GM23248 (cell line): ENCODE measurements around the gene PKD2. TPM values are rescaled to one million over a fixed set of nuclear protein-coding genes. Genes with fewer than 3 reads are reported as not detected.

ENCODE experiments used
- DNase-seq: peaks from one replicate; pipeline ENCODE4 v3.0.0-alpha.2; 2015
- H2AFZ ChIP-seq: fragments of 200-600 bp; sonication (generic); 2 replicates; pipeline ENCODE4 v1.6.1; 2016; ENCODE audit warnings: antibody characterized with exemption
- H3F3A ChIP-seq: fragments of 200-600 bp; sonication (generic); 2 replicates; pipeline ENCODE4 v1.6.1; 2016; ENCODE audit warnings: mild to moderate bottlenecking, antibody characterized with exemption, mixed run types; ENCODE audit not compliant: insufficient read depth
- H3K27ac ChIP-seq: fragments of 200-600 bp; sonication (generic); 2 replicates; pipeline ENCODE4 v1.5.1; 2016; ENCODE audit warnings: mild to moderate bottlenecking
- H3K27me3 ChIP-seq: fragments of 200-600 bp; sonication (generic); replicated peaks from 2 replicates; pipeline ENCODE4 v1.6.1; 2016; ENCODE audit warnings: mild to moderate bottlenecking; ENCODE audit not compliant: insufficient read depth
- H3K36me3 ChIP-seq: fragments of 200-600 bp; sonication (generic); 2 replicates; pipeline ENCODE4 v1.6.1; 2016; ENCODE audit warnings: low read depth, mild to moderate bottlenecking
- H3K4me1 ChIP-seq: fragments of 200-600 bp; sonication (generic); 2 replicates; pipeline ENCODE4 v1.6.1; 2016; ENCODE audit warnings: mild to moderate bottlenecking; ENCODE audit not compliant: insufficient read depth
- H3K4me2 ChIP-seq: fragments of 200-600 bp; sonication (generic); one replicate; pipeline ENCODE4 v1.6.1; 2016; ENCODE audit warnings: mild to moderate bottlenecking; ENCODE audit not compliant: unreplicated experiment
- H3K4me3 ChIP-seq: fragments of 200-600 bp; sonication (generic); 2 replicates; pipeline ENCODE4 v1.5.1; 2016; ENCODE audit warnings: mild to moderate bottlenecking
- H3K79me2 ChIP-seq: fragments of 200-600 bp; sonication (generic); 2 replicates; pipeline ENCODE4 v1.6.1; 2016; ENCODE audit warnings: mild to moderate bottlenecking; ENCODE audit not compliant: insufficient read depth
- H3K9ac ChIP-seq: fragments of 200-600 bp; sonication (generic); 2 replicates; pipeline ENCODE4 v1.6.1; 2016; ENCODE audit warnings: mild to moderate bottlenecking
- H3K9me2 ChIP-seq: fragments of 200-600 bp; sonication (generic); 2 replicates; pipeline ENCODE4 v1.6.1; 2016; ENCODE audit warnings: mixed run types, mild to moderate bottlenecking, moderate library complexity; ENCODE audit not compliant: insufficient read depth
- H3K9me3 ChIP-seq: fragments of 200-600 bp; sonication (generic); one replicate; pipeline ENCODE4 v1.6.1; 2017; ENCODE audit warnings: low read depth
- H4K20me1 ChIP-seq: fragments of 200-600 bp; sonication (generic); 2 replicates; pipeline ENCODE4 v1.6.0; 2016; ENCODE audit not compliant: insufficient read depth
- EZH2 ChIP-seq: fragments of 200-600 bp; sonication (generic); IDR thresholded peaks from 2 replicates; pipeline ENCODE4 v1.6.1; 2018; ENCODE audit warnings: antibody characterized with exemption, mild to moderate bottlenecking; ENCODE audit not compliant: insufficient read depth, poor library complexity, severe bottlenecking
- EZH2phosphoT487 ChIP-seq: fragments of 200-600 bp; sonication (generic); IDR thresholded peaks from 2 replicates; pipeline ENCODE4 v1.6.1; 2018; ENCODE audit warnings: antibody characterized with exemption, moderate library complexity, mild to moderate bottlenecking, low read depth; ENCODE audit not compliant: insufficient read depth
- WGBS, 2 experiments: methylation state at CpG; one replicate each; pipeline ENCODE4 v1.1.6; 2015 to 2017; ENCODE audit warnings: low lambda C conversion rate in 2 of 2, low coverage in 1 of 2; ENCODE audit errors: missing lambda C conversion rate in 2 of 2; 5-methylcytosine and 5-hydroxymethylcytosine counted together
- in situ Hi-C: fragments of 300-500 bp; cut with MboI; formaldehyde crosslinking; loops from 2 replicates; pipeline ENCODE4 v1.15.0; 2020
- polyA plus RNA-seq: library from polyadenylated mRNA; unstranded; fragments of >200 nt; fragmentation: Nextera tagmentation; extraction: Ambion mirVana; gene quantifications from 2 replicates; pipeline ENCODE4 v1.2.1, GENCODE V29; 2016
- total RNA-seq: library from RNA; depleted of rRNA; stranded (reverse); fragments of >200 nt; shearing (Covaris generic); gene quantifications from 2 replicates; pipeline ENCODE4 v1.2.3, GENCODE V29; 2014

Gene PKD2
- total and polyA plus RNA-seq, 2 experiments from 2014 or later = 35.0 to 125 TPM

DNA sequence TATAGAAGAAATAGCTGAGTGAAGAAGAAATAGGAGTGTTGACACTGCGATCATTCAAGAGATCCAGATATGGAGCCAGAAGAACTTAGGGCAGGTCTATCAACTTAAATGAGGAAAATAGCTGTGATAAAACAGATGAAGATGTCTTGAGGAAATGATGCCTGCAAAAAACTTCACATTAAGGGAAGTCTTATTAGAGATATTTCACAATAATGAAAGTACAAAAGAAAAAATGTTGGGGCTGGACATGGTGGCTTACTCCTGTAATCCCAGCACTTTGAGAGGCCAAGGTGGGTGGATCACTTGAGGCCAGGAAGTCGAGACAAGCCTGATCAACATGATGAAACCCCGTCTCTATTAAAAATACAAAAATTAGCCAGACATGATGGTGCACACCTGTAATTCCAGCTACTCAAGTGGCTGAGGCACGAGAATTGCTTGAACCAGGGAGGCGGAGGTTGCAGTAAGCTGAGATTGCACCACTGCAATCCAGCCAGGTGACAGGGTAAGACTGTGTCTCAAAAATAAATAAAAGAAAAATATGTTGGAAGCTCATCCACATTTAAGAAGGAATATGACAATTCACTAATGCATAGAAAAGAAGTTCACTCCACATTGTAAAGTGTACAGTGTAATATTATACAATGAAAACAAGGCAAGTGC, 56.3 kb downstream of the PKD2 start:
- 0 out of 2 replicates have a peak, but pooled peaks cover 4% of the 10 kb centered on the region for H3F3A ChIP-seq
- in situ Hi-C loops = loop anchor here (10.0 kb wide), 1 partner anchor 151 kb away; no protein-coding TSS in a partner anchor
- no peaks in the 10 kb centered on the region for H4K20me1 ChIP-seq
- DNase-seq = no peak
- H3K27ac ChIP-seq = no peak overlapping the region
- no peak overlapping the region for H3K9ac ChIP-seq
- TF ChIP-seq EZH2phosphoT487 (no peak), EZH2 (no peak)
- no peak overlapping the region for H2AFZ ChIP-seq
- H3K9me2 ChIP-seq = no peaks in the 10 kb centered on the region
- peaks cover 72% of the 10 kb centered on the region for H3K36me3 ChIP-seq
- no peaks in the 10 kb centered on the region for H3K9me3 ChIP-seq
- no peaks in the 10 kb centered on the region for H3K27me3 ChIP-seq
- H3K4me2 ChIP-seq = no peak overlapping the region
- WGBS, 2 experiments = 74 to 75% methylated on average over 5 of the region's 5 CpGs
- no peaks in the 10 kb centered on the region for H3K79me2 ChIP-seq
- H3K4me3 ChIP-seq = no peak overlapping the region
- H3K4me1 ChIP-seq = no peaks in the 10 kb centered on the region

DNA sequence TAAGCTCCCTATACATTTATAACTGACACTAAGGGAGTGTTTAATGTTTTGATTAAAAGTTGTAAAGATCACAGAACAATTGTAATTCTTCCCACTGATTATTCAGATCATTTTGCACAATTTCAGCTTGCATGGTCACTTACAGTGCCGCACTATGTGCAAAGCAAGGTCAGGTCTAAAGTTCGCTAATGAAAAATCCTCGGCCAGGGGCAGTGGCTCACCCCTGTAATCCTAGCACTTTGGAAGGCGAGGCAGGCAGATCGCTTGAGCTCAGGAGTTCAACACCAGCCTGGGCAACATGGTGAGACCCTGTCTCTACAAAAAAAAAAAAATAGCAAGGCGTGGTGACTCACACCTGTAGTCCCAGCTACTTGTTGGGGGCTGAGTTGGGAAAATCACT, 57.0 kb downstream of the PKD2 start:
- 98 to 99% methylated on average over 6 of the region's 6 CpGs for WGBS, 2 experiments
- H3K9me2 ChIP-seq = no peaks in the 10 kb centered on the region
- in situ Hi-C loops = loop anchor here (10.0 kb wide), 1 partner anchor 150 kb away; no protein-coding TSS in a partner anchor
- H3K9ac ChIP-seq = no peak overlapping the region
- no peak overlapping the region for H2AFZ ChIP-seq
- no peak overlapping the region for H3K27ac ChIP-seq
- DNase-seq = no peak
- no peak overlapping the region for H3K4me3 ChIP-seq
- no peaks in the 10 kb centered on the region for H3K27me3 ChIP-seq
- H3K9me3 ChIP-seq = no peaks in the 10 kb centered on the region
- no peak overlapping the region for H3K4me2 ChIP-seq
- no peak for TF ChIP-seq EZH2phosphoT487
- no peak for TF ChIP-seq EZH2
- H3K4me1 ChIP-seq = no peaks in the 10 kb centered on the region
- 0 out of 2 replicates have a peak, but pooled peaks cover 3% of the 10 kb centered on the region for H3F3A ChIP-seq
- no peaks in the 10 kb centered on the region for H3K79me2 ChIP-seq
- no peaks in the 10 kb centered on the region for H4K20me1 ChIP-seq
- peaks cover 70% of the 10 kb centered on the region for H3K36me3 ChIP-seq

DNA sequence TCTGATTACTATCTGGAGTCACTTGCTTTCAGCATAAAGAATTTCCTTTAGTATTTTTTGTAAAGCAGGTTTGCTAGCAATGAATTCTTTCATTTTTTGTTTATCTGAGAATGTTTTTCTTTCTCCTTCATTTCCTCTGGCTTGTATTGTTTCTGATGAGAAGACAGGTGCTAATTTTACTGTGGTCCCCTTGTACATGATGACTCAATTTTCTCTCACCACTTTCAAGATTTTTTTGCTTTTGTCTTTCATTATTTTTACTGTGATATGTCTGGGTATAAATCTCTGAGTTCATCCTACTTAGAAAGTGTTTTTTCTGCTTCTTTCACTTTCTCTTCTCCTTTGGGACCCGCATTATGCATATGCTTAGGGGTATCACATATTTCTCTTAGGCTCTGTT, 62.6 kb downstream of the PKD2 start:
- H3K27me3 ChIP-seq = no peaks in the 10 kb centered on the region
- no peak overlapping the region for H3K9ac ChIP-seq
- no peaks in the 10 kb centered on the region for H3F3A ChIP-seq
- H3K4me3 ChIP-seq = no peak overlapping the region
- DNase-seq = no peak
- H2AFZ ChIP-seq = no peak overlapping the region
- 89 to 95% methylated on average over 1 of the region's 1 CpG for WGBS, 2 experiments
- H3K4me2 ChIP-seq = no peak overlapping the region
- H4K20me1 ChIP-seq = no peaks in the 10 kb centered on the region
- H3K9me2 ChIP-seq = no peaks in the 10 kb centered on the region
- TF ChIP-seq EZH2phosphoT487 (no peak), EZH2 (no peak)
- no peaks in the 10 kb centered on the region for H3K4me1 ChIP-seq
- no peak overlapping the region for H3K27ac ChIP-seq
- H3K36me3 ChIP-seq = peaks cover 73% of the 10 kb centered on the region
- no peaks in the 10 kb centered on the region for H3K9me3 ChIP-seq
- in situ Hi-C loops = no loop called here
- no peaks in the 10 kb centered on the region for H3K79me2 ChIP-seq

DNA sequence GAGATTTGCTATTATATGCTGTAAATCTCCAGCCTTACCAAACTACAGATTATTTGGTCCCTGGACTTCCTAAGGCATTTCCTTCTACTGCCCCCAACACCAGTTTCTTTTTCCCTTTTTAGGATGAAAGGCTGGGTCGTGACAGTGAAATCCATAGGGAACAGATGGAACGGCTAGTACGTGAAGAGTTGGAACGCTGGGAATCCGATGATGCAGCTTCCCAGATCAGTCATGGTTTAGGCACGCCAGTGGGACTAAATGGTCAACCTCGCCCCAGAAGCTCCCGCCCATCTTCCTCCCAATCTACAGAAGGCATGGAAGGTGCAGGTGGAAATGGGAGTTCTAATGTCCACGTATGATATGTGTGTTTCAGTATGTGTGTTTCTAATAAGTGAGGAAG, 67.9 kb downstream of the PKD2 start:
- Histone ChIP-seq H3K27ac (no peak overlapping the region), H3K36me3 (peaks cover 65% of the 10 kb centered on the region), H3K27me3 (no peaks in the 10 kb centered on the region), H3K9me2 (no peaks in the 10 kb centered on the region), H3K9ac (no peak overlapping the region), H3K4me3 (no peak overlapping the region), H3K79me2 (no peaks in the 10 kb centered on the region), H3F3A (0 out of 2 replicates have a peak, but pooled peaks cover 4% of the 10 kb centered on the region), H3K9me3 (no peaks in the 10 kb centered on the region), H3K4me1 (no peaks in the 10 kb centered on the region), H3K4me2 (no peak overlapping the region), H4K20me1 (no peaks in the 10 kb centered on the region), H2AFZ (no peak overlapping the region)
- DNase-seq = no peak
- in situ Hi-C loops = no loop called here
- WGBS, 2 experiments = 94 to 97% methylated on average over 9 of the region's 9 CpGs
- TF ChIP-seq EZH2 = no peak
- TF ChIP-seq EZH2phosphoT487 = no peak
